Smooth muscle cell (in vitro differentiated cells): ENCODE results near the gene MNDA. TPM values are rescaled to one million over a fixed set of nuclear protein-coding genes. Genes with fewer than 3 reads are reported as not detected.

Experiments
- DNase-seq: peaks from one replicate; lab custom pipeline; 2025; ENCODE audit not compliant: unreplicated experiment; lab: John Stamatoyannopoulos, UW
- H2AFZ ChIP-seq: fragments of 200-600 bp; sonication (generic); 2 replicates; pipeline ENCODE4 v1.6.0; 2016; ENCODE audit warnings: antibody characterized with exemption, low read depth, mild to moderate bottlenecking
- H3F3A ChIP-seq: fragments of 200-600 bp; sonication (generic); 2 replicates; pipeline ENCODE4 v1.6.0; 2017; ENCODE audit warnings: antibody characterized with exemption, low read depth
- H3K27ac ChIP-seq: fragments of 200-600 bp; sonication (generic); 2 replicates; pipeline ENCODE4 v1.5.1; 2016; ENCODE audit warnings: low read depth, mild to moderate bottlenecking
- H3K27me3 ChIP-seq: fragments of 200-600 bp; sonication (generic); 2 replicates; pipeline ENCODE4 v1.6.1; 2016; ENCODE audit warnings: low read depth, mild to moderate bottlenecking
- H3K36me3 ChIP-seq: fragments of 200-600 bp; sonication (generic); 2 replicates; pipeline ENCODE4 v1.5.1; 2016; ENCODE audit warnings: low read depth
- H3K4me1 ChIP-seq: fragments of 200-600 bp; sonication (generic); 2 replicates; pipeline ENCODE4 v1.5.1; 2016; ENCODE audit warnings: low read depth
- H3K4me2 ChIP-seq: fragments of 200-600 bp; sonication (generic); 2 replicates; pipeline ENCODE4 v1.6.0; 2016; ENCODE audit warnings: mild to moderate bottlenecking
- H3K4me3 ChIP-seq: fragments of 200-600 bp; sonication (generic); 2 replicates; pipeline ENCODE4 v1.5.1; 2016; ENCODE audit warnings: mild to moderate bottlenecking
- H3K79me2 ChIP-seq: fragments of 200-600 bp; sonication (generic); 2 replicates; pipeline ENCODE4 v1.6.0; 2016; ENCODE audit warnings: low read depth, mild to moderate bottlenecking
- H3K9ac ChIP-seq: fragments of 200-600 bp; sonication (generic); 2 replicates; pipeline ENCODE4 v1.6.0; 2016; ENCODE audit warnings: low read depth
- H3K9me3 ChIP-seq: fragments of 200-600 bp; sonication (generic); replicated peaks from 2 replicates; pipeline ENCODE4 v1.5.1; 2016; ENCODE audit warnings: low read depth
- H4K20me1 ChIP-seq: fragments of 200-600 bp; sonication (generic); 2 replicates; pipeline ENCODE4 v1.6.0; 2016; ENCODE audit warnings: low read depth
- WGBS: methylation state at CpG from one replicate; pipeline ENCODE4 v1.1.7; 2016; ENCODE audit warnings: low lambda C conversion rate; 5-methylcytosine and 5-hydroxymethylcytosine counted together
- polyA plus RNA-seq: library from polyadenylated mRNA; unstranded; fragments of >200 nt; fragmentation: Nextera tagmentation; extraction: Ambion mirVana; gene quantifications from 2 replicates; pipeline ENCODE4 v1.2.1, GENCODE V29; 2016
- total RNA-seq: library from RNA; depleted of rRNA; stranded (reverse); fragments of >200 nt; gene quantifications from 2 replicates; pipeline ENCODE4 v1.2.3, GENCODE V29; 2014
- TF ChIP-seq, protein P1 (sequence below): fragments of 200-600 bp; sonication (generic); IDR thresholded peaks from 2 replicates; pipeline ENCODE4 v1.5.1; 2017; ENCODE audit warnings: borderline replicate concordance, mild to moderate bottlenecking, antibody characterized with exemption; ENCODE audit not compliant: insufficient read depth, poor library complexity, severe bottlenecking

The MNDA gene
- total and polyA plus RNA-seq, 2 experiments from 2014 or later: 0.09 to 0.39 TPM

DNA sequence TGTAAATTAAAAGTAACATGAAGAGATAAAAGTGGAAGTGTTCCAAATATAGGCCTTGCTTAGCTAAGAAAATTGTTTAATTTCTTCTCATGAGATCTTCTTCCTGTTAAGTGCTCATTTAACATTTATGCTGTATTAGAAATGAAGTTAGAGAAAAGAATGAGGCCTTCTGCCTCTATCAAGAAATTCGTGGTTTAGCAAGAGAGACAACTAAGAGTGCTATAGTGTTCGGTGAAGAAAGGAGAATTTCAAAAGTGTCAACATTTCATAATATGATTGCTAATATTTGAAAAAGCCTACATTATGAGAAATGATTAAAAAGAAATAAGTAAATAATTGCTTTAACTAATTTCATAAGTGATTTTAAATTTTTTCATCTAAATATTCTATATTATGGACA lies 18.8 kb upstream of the MNDA start:
- DNase-seq: no peak
- no peak overlapping the region for H2AFZ ChIP-seq
- H3K4me1 ChIP-seq: no peaks in the 10 kb centered on the region
- H3K9ac ChIP-seq: no peak overlapping the region
- WGBS: 89% methylated on average over 2 of the region's 2 CpGs
- H4K20me1 ChIP-seq: no peaks in the 10 kb centered on the region
- H3K9me3 ChIP-seq: no peaks in the 10 kb centered on the region
- TF ChIP-seq, protein P1, sequence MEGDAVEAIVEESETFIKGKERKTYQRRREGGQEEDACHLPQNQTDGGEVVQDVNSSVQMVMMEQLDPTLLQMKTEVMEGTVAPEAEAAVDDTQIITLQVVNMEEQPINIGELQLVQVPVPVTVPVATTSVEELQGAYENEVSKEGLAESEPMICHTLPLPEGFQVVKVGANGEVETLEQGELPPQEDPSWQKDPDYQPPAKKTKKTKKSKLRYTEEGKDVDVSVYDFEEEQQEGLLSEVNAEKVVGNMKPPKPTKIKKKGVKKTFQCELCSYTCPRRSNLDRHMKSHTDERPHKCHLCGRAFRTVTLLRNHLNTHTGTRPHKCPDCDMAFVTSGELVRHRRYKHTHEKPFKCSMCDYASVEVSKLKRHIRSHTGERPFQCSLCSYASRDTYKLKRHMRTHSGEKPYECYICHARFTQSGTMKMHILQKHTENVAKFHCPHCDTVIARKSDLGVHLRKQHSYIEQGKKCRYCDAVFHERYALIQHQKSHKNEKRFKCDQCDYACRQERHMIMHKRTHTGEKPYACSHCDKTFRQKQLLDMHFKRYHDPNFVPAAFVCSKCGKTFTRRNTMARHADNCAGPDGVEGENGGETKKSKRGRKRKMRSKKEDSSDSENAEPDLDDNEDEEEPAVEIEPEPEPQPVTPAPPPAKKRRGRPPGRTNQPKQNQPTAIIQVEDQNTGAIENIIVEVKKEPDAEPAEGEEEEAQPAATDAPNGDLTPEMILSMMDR: no peak
- no peaks in the 10 kb centered on the region for H3K36me3 ChIP-seq
- no peaks in the 10 kb centered on the region for H3K79me2 ChIP-seq
- no peaks in the 10 kb centered on the region for H3K27me3 ChIP-seq
- no peaks in the 10 kb centered on the region for H3F3A ChIP-seq
- no peak overlapping the region for H3K27ac ChIP-seq
- no peak overlapping the region for H3K4me2 ChIP-seq
- H3K4me3 ChIP-seq: no peak overlapping the region

DNA sequence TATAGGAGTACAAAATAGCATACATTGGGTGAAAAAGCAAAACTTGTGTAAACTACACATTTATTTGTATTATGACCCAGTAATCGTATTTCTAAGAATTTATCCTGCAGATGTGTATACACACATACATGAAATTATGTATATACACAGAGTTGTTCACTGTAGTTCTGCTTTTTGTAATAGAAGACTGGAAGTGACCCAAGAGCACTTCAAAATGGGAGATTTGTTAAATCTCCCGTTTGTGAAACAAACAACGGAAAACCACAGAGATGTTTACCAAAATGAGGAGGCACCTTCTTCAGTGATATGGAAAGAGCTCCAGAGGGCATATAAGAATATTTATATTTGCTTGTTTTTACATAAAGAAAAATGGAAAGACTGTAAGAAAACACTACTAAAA lies 18.0 kb upstream of the MNDA start:
- no peaks in the 10 kb centered on the region for H3K79me2 ChIP-seq
- TF ChIP-seq, protein P1: no peak
- no peaks in the 10 kb centered on the region for H3K9me3 ChIP-seq
- no peaks in the 10 kb centered on the region for H3K36me3 ChIP-seq
- H3K27me3 ChIP-seq: no peaks in the 10 kb centered on the region
- H3K4me2 ChIP-seq: no peak overlapping the region
- no peak overlapping the region for H3K27ac ChIP-seq
- DNase-seq: no peak
- peak overlapping the region; percentile 6 for H2AFZ ChIP-seq
- peaks cover 2% of the 10 kb centered on the region for H3K4me1 ChIP-seq
- no peak overlapping the region for H3K9ac ChIP-seq
- WGBS: 74% methylated on average over 3 of the region's 3 CpGs
- H3F3A ChIP-seq: peaks cover 4% of the 10 kb centered on the region
- H4K20me1 ChIP-seq: no peaks in the 10 kb centered on the region
- H3K4me3 ChIP-seq: no peak overlapping the region

DNA sequence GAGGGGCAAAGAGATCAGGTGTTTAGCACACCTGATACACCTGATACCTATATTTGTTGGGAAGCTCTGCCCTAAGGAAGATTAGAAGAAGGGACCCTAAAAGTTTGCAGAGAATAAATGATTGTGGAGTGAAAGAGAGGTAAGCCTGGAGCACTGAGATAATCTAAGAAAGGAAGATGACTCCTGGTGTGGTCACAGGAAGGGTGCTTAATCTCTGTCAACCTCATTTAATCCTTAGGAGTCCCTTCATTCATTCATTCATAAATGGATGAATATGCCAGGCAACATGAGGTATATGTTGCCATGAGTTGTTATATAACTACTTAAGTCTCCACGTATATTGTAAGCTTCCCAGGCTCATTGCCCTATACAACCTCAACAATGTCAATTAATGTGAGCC lies 16.2 kb upstream of the MNDA start:
- Histone ChIP-seq H3K4me2 (no peak overlapping the region), H3K79me2 (no peaks in the 10 kb centered on the region), H3K36me3 (no peaks in the 10 kb centered on the region), H2AFZ (no peak overlapping the region), H3K27ac (no peak overlapping the region), H3K4me3 (no peak overlapping the region), H4K20me1 (no peaks in the 10 kb centered on the region), H3F3A (peaks cover 10% of the 10 kb centered on the region), H3K4me1 (peaks cover 11% of the 10 kb centered on the region), H3K27me3 (no peaks in the 10 kb centered on the region), H3K9ac (no peak overlapping the region), H3K9me3 (no peaks in the 10 kb centered on the region)
- DNase-seq: no peak
- TF ChIP-seq, protein P1: no peak
- 93% methylated on average over 1 of the region's 1 CpG for WGBS

- Histone ChIP-seq H2AFZ (peak overlapping the region; percentile 61), H3K4me2 (peak overlapping the region; percentile 73), H3K9me3 (no peaks in the 10 kb centered on the region), H3K9ac (no peak overlapping the region), H4K20me1 (no peaks in the 10 kb centered on the region), H3K27me3 (no peaks in the 10 kb centered on the region), H3K4me1 (peaks cover 11% of the 10 kb centered on the region), H3K79me2 (no peaks in the 10 kb centered on the region), H3K27ac (peak overlapping the region; percentile 74), H3K36me3 (no peaks in the 10 kb centered on the region), H3F3A (peaks cover 10% of the 10 kb centered on the region), H3K4me3 (no peak overlapping the region)
- TF ChIP-seq, protein P1: no peak
- WGBS: 95% methylated on average over 1 of the region's 1 CpG
- DNase-seq: no peak
These were observed 12.6 kb upstream of the MNDA start for GRCh38 chr1:158818560-158818959.
